Adrenal gland (tissue), 12 donors: ENCODE measurements around the gene SERTM2. TPM values are rescaled to one million over a fixed set of nuclear protein-coding genes. Genes with fewer than 3 reads are reported as not detected.

ENCODE experiments used
- DNase-seq, 7 donors: peaks; one replicate each; pipeline ENCODE4 v3.0.0-alpha.2; 2019 to 2020
- H3K27ac ChIP-seq, 5 donors: fragments of 200-600 bp; sonication (generic) in 4 of 5; 1 replicate in 3 of 5; 2 replicates in 2 of 5; pipeline versions ENCODE4 v1.5.1 to v1.8.0; 2016 to 2020; ENCODE audit warnings: mild to moderate bottlenecking in 1 of 5
- H3K27me3 ChIP-seq: fragments of 200-600 bp; 2 replicates; pipeline ENCODE4 v1.8.0; 2021
- H3K36me3 ChIP-seq, 2 donors: fragments of 200-600 bp; replicated peaks in 1 of 2; 1 replicate in 1 of 2; 2 replicates in 1 of 2; pipeline versions ENCODE4 v1.5.1 to v1.8.0; 2018 to 2022
- H3K4me1 ChIP-seq, 2 donors: fragments of 200-600 bp; replicated peaks in 1 of 2; 1 replicate in 1 of 2; 2 replicates in 1 of 2; pipeline versions ENCODE4 v1.5.1 to v1.8.0; 2018 to 2021
- H3K4me3 ChIP-seq, 4 donors: fragments of 200-600 bp; sonication (generic) in 3 of 4; one replicate each; pipeline ENCODE4 v1.5.1; 2016 to 2018
- H3K9me3 ChIP-seq, 3 donors: fragments of 200-600 bp; sonication (generic) in 1 of 3; replicated peaks in 1 of 3; 1 replicate in 2 of 3; 2 replicates in 1 of 3; pipeline versions ENCODE4 v1.5.1 to v1.8.0; 2016 to 2021
- POLR2A ChIP-seq, 2 donors: fragments of 450-650 bp; IDR thresholded peaks; one replicate each; pipeline ENCODE4 v1.6.1; 2017; ENCODE audit warnings: antibody characterized with exemption in 2 of 2, mild to moderate bottlenecking in 2 of 2, moderate library complexity in 1 of 2
- WGBS, 4 donors: extraction: QIAGEN DNeasy Blood & Tissue Kit in 2 of 4; methylation state at CpG; one replicate each; pipeline versions ENCODE4 v1.1.5 to v1.1.7; 2013 to 2017; 5-methylcytosine and 5-hydroxymethylcytosine counted together
- intact Hi-C, 2 donors: fragments of 100-400 bp; cut with DNase I; formaldehyde crosslinking; loops; one replicate each; pipeline versions ENCODE4 v1.14.1 to v1.15.0; 2022 to 2023
- polyA plus RNA-seq, 3 donors: library from polyadenylated mRNA; stranded (reverse); fragments of 200-250 nt in 2 of 3; fragments of 350-450 nt in 1 of 3; fragmentation: Illumina TruSeq in 1 of 3; extraction: RNeasy Lipid Tissue Mini Kit (QIAGEN cat#74804) in 1 of 3; gene quantifications; one replicate each; pipeline ENCODE4 v1.2.3, GENCODE V29; 2013 to 2014
- total RNA-seq, 9 donors: library from RNA; depleted of rRNA in 4 of 9; stranded (reverse); fragments of >200 nt in 4 of 9; fragments of 120-200 nt in 1 of 9; fragmentation: NEBNext Ultra II Directional in 1 of 9; extraction: Animal tissue kit (Norgen Biotek cat#: 25700) in 1 of 9; gene quantifications; one replicate each; pipeline versions ENCODE4 v1.1.0 to v1.2.4, GENCODE V29; 2013 to 2023
- TF ChIP-seq, protein P1 (sequence below), 6 experiments: fragments of 450-650 bp in 4 of 6; fragments of 200-600 bp in 2 of 6; sonication (generic) in 1 of 6; IDR thresholded peaks; 1 replicate in 5 of 6; 2 replicates in 1 of 6; pipeline versions ENCODE4 v1.5.1 to v1.8.0; 2016 to 2021; ENCODE audit warnings: antibody characterized with exemption in 6 of 6, mild to moderate bottlenecking in 2 of 6, moderate library complexity in 1 of 6
- donor health status: healthy with polysubstance abuse.
- donor health status: Bipolar disorder and iron deficiency.
- donor health status: DM: yes; HTN: yes; CAD: no.
- donor health status: DM: no; HTN: no; CAD: no.
- donor health status: DM: no; HTN: no; CAD: no.
- donor health status: DM: yes; HTN: yes; CAD: no.

The SERTM2 gene
- total and polyA plus RNA-seq, 12 donors, result 0.03 to 0.24 (median 0.11) TPM; not detected in 5

DNA sequence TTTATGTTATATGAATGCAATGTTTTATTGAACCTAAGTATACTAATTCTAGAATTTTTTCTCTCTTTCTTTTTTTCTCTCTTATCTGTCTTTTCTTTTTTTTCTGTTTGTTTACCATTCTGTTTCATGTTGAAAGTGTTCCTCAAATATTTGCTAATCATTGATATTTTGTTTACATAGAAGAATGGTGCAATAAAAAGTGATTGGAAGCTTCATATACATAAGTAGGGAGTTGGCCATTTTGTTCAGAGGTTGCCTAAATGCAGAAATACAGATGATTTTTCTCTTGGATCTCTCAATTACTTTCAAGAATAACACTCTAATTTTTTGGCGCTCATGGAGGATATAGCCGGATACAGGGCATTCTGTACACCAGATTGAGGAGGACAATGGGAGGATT is 5.7 kb upstream of the SERTM2 start:
- intact Hi-C loops, result no loop called here
- WGBS, 4 donors, result 90 to 98% (median 95%) methylated on average over 2 of the region's 2 CpGs
- TF ChIP-seq, protein P1, sequence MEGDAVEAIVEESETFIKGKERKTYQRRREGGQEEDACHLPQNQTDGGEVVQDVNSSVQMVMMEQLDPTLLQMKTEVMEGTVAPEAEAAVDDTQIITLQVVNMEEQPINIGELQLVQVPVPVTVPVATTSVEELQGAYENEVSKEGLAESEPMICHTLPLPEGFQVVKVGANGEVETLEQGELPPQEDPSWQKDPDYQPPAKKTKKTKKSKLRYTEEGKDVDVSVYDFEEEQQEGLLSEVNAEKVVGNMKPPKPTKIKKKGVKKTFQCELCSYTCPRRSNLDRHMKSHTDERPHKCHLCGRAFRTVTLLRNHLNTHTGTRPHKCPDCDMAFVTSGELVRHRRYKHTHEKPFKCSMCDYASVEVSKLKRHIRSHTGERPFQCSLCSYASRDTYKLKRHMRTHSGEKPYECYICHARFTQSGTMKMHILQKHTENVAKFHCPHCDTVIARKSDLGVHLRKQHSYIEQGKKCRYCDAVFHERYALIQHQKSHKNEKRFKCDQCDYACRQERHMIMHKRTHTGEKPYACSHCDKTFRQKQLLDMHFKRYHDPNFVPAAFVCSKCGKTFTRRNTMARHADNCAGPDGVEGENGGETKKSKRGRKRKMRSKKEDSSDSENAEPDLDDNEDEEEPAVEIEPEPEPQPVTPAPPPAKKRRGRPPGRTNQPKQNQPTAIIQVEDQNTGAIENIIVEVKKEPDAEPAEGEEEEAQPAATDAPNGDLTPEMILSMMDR (IDR thresholded peaks at IDR 0.05), result no peak
- TF ChIP-seq POLR2A (IDR thresholded peaks at IDR 0.05), result no peak
- Histone ChIP-seq H3K27me3 (peaks cover 24% of the 10 kb centered on the region), H3K9me3 (no peaks in the 10 kb centered on the region), H3K4me3 (no peak overlapping the region), H3K36me3 (no peaks in the 10 kb centered on the region), H3K27ac (no peak overlapping the region), H3K4me1 (no peaks in the 10 kb centered on the region)
- DNase-seq, result no peak

DNA sequence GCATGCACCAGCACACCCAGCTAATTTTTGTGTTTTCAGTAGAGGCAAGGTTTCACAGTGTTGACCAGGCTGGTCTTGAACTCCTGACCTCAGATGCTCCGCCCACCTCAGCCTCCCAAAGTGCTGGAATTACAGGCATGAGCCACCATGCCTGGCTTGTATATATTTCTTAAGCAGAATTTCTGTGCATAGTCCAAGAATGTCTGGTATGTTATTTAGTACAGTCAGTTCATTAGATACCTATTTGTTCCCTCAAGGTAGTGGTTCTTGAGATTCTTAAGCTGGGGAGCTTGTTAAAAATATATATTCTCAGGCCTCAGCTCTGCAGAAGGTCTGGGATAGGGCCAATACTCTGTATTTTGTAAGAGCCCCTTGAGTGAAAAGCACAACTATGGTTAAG is 4.6 kb upstream of the SERTM2 start:
- Histone ChIP-seq H3K4me1 (no peaks in the 10 kb centered on the region), H3K9me3 (no peaks in the 10 kb centered on the region), H3K4me3 (no peak overlapping the region), H3K27me3 (peaks cover 21% of the 10 kb centered on the region), H3K36me3 (no peaks in the 10 kb centered on the region), H3K27ac (no peak overlapping the region)
- intact Hi-C loops, result no loop called here
- DNase-seq, result no peak
- TF ChIP-seq, protein P1 (IDR thresholded peaks at IDR 0.05), result no peak
- no peak for TF ChIP-seq POLR2A (IDR thresholded peaks at IDR 0.05)
- WGBS, 4 donors, result 75 to 89% (median 79%) methylated on average over 1 of the region's 1 CpG

DNA sequence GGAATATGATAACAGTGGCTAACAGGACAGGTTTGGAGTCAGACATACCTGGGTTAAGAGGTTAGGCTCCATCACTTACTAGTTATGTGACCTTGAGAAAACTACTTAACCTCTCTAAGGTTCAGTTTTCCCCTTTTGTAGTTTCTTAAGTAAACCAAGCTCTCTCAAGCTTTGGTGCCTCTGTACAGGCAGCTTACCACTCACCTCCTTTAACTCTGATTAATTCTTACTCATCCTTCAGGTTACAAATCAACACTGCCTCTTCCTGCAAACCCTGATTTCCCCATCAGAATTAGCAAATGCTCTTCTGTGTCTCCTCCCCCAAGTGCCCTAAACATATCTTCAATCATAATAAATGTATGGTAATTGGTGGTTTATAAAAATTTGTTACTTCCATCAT is 3.5 kb upstream of the SERTM2 start:
- no peaks in the 10 kb centered on the region for H3K36me3 ChIP-seq
- TF ChIP-seq, protein P1 (IDR thresholded peaks at IDR 0.05), result no peak
- TF ChIP-seq POLR2A (IDR thresholded peaks at IDR 0.05), result no peak
- no peaks in the 10 kb centered on the region for H3K9me3 ChIP-seq
- H3K27ac ChIP-seq, result no peak overlapping the region
- H3K27me3 ChIP-seq, result peaks cover 19% of the 10 kb centered on the region
- no peaks in the 10 kb centered on the region for H3K4me1 ChIP-seq
- intact Hi-C loops, result no loop called here
- DNase-seq, result no peak
- H3K4me3 ChIP-seq, result no peak overlapping the region

DNA sequence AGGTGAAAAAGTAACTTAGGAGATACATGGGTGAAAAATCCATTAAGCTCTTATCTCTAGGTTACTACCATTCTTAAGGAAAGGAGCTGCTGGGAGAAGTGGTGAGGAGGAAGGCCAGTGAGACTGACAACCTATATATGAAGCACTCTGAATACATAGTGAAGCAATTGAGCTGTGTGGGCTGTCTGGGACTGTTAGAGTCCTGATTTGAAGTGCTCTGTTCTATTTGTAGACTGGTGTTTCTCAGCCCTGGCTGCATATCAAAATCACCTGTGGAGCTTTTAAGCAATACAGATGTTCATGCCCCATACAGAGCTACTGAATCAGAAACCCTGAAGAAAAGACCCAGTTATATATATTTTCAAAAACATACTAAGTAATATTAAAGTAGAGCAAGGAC is 3.9 kb downstream of the SERTM2 start:
- H3K27ac ChIP-seq, result no peak overlapping the region
- H3K9me3 ChIP-seq, result no peaks in the 10 kb centered on the region
- intact Hi-C loops, result no loop called here
- H3K27me3 ChIP-seq, result peaks cover 9% of the 10 kb centered on the region
- no peaks in the 10 kb centered on the region for H3K36me3 ChIP-seq
- TF ChIP-seq POLR2A (IDR thresholded peaks at IDR 0.05), result no peak
- TF ChIP-seq, protein P1 (IDR thresholded peaks at IDR 0.05), result no peak
- no peaks in the 10 kb centered on the region for H3K4me1 ChIP-seq
- DNase-seq, result no peak
- H3K4me3 ChIP-seq, result no peak overlapping the region
